ENCODE results near the gene TEKT5.
"Not testable (repeated sequence)": the region's sequence is repeated elsewhere in the genome, so short reads cannot be mapped to it uniquely, and the experiment has no call there.

TEKT5 gene

DNA sequence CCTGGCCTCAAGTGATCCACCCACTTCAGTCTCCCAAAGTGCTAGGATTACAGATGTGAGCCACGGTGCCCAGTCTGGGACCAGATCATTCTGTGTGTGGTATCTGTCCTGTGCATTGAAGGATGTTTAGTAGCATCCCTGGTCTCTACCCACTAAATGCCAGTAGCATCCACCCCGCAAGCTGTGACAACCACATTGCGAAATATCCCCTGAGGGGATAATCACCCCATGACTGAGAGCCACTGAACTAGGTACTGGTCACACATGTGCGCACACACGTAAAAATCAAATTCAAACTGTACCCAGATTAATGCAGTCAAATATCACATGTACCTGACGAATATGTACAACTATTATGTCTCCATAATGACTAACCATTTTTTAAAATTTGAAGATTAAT lies 35.8 kb downstream of the TEKT5 start:
- no peak for DNase-seq (ENCODE audit: low read depth in 3 of 3)

DNA sequence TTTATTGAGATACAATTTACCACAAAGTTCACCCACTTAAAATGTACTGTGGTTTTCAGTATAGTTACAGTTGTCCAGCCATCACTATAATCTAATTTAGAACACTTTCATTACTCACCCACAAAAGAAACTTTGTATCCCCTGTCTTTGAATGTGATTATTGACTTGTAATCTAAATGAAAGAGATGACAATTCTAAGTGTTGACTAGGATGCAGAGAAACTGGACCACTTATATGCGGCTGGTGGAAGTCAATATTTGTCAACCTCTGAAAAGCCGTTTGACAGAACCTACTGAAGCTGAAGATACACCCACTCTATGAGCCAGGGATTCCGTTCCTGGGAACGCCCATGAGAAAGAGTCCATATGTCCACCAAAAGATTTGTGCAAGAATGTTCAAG lies 36.8 kb downstream of the TEKT5 start:
- DNase-seq (ENCODE audit: low read depth in 3 of 3): no peak

GRCh38 chr16:10656618-10657017 lies 38.1 kb downstream of the TEKT5 start:
- DNase-seq (ENCODE audit: low read depth in 3 of 3): no peak

DNA sequence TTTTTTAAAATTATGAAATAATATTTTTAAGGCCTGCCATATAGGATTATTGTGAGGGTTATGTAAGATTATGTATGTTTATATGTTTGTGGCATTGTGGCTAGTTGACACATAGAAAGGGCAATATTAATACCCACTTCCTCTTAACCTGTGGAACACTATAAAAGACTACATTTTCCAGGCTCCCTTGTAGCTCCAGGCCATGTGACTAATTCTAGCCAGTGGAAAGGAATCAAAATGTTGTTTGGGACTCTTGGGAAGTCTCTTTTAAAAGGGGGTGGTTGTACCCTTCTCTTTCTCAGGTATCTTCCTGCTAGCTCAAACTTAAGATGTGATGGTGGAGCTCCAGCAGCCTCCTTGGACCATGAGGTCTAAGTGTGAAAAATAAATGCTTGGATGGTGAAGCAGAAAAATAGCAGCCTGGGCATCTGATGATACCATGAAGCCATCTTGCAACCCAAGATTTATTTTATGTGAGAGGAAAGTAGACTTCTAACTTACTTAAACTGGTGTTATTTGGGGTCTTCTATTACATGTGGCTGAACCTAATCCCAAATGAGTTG lies 39.2 kb downstream of the TEKT5 start:
- DNase-seq (ENCODE audit: low read depth in 3 of 3): no peak

GRCh38 chr16:10654592-10655414 lies 39.9 kb downstream of the TEKT5 start:
- no peak for DNase-seq (ENCODE audit: low read depth in 3 of 3)

DNA sequence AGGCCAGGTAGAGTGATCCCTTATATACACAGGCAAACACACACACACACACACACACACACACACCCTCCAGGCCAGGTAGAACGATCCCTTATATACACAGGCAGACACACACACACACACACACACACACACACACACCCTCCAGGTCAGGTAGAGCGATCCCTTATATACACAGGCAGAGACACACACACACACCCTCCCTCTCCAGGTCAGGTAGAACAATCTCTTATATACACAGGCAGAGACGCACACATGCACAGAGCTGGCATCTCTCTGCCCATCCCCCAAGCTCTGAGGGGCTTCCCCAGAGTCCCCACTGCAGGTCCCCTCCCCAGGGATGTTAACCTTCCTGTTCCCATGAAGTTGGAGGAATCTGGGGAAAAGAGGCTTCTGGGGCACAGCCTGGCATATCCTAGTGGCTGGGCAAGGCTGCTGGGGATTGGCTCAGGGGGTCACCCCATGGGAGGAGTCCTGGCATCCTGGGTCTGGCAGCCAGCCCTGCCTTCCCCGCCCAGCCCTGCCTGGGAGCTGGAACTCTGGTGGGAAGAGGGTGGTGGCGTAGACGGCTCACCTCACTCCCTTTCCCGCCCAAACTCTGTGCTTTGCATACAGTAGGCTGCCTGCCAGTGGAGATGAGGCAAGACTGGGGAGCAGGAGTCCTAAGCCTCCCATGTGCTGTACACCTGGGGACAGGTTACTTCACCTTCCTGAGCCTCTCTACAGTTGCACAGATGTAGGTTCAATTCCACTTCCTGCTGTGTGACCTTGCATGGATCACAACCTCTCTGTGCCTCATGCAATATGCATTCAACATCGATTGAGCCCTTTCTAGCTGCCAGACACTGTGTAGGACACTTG lies 41.8 kb downstream of the TEKT5 start:
- no peak for DNase-seq (ENCODE audit: low read depth in 3 of 3)

DNA sequence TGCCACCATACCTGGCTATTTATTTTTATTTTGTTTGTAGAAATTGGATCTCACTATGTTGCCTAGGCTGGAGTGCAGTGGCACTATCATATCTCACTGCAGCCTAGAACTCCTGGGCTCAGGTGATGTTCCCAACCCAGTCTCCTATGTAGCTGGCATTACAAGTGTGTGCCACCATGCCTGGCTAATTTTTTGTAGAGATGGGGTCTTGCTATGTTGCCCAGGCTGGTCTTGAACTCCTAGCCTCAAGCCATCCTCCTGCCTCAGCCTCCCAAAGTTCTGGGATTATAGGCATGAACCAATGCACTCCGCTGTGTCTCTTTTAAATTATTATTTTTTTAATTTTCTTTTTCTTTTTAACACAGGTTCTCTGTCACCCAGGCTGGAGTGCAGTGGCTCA lies 45.6 kb downstream of the TEKT5 start:
- DNase-seq (ENCODE audit: low read depth in 3 of 3): not testable (repeated sequence)

DNA sequence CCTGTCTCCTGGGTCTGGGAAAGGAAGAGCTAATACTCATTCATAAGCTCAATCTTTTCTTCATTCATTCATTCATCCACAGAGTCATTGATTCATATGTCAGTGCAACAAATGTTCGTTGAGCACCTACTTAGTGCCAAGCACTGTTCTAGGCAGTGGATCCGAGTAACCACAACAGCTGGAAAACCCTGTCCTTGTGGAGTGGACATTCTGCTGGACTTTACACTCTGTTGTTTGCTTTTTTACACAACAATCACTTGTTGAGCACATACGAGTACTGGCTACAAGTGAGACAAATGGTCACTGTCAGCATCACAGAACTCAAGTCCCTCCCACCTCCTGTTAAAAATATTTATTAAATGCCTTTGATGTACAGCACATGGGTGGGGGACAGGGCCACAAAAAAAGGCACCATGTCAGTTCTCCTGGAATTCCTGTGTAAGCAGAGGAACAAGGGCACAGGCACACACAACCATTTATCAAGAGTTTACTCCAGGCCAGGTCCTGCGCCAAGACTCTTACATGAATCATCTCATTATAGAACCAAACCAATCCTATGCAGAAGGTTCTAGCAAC lies 46.9 kb downstream of the TEKT5 start:
- no peak for DNase-seq (ENCODE audit: low read depth in 3 of 3)

DNA sequence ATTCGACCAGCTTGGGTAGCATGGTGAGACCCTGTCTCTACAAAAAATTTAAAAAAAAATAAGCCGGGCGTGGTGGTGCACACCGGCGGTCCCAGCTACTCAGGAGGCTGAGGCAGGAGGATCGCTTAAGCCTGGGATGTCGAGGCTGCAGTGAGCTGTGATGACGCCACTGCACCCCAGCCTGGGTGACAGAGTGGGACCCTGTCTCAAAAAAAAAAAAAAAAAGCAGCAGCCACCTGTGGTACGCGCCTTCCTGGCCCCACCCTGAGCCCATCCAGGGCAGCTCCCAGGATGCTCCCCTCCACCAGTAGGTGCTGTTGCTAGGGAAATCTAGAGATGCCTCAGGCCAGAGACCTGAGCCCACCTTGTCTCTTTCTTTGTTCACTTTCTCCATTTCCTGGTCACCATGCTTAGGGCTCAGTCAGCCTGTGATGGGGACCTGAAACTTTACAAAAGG lies 47.4 kb downstream of the TEKT5 start:
- no peak for DNase-seq (ENCODE audit: low read depth in 3 of 3)

GRCh38 chr16:10646581-10647263 lies 48.0 kb downstream of the TEKT5 start:
- no peak for DNase-seq (ENCODE audit: low read depth in 3 of 3)

GRCh38 chr16:10646228-10646580 lies 48.5 kb downstream of the TEKT5 start:
- no peak for DNase-seq (ENCODE audit: low read depth in 3 of 3)

GRCh38 chr16:10644092-10644491 lies 50.6 kb downstream of the TEKT5 start:
- DNase-seq (ENCODE audit: low read depth in 3 of 3): no peak

DNA sequence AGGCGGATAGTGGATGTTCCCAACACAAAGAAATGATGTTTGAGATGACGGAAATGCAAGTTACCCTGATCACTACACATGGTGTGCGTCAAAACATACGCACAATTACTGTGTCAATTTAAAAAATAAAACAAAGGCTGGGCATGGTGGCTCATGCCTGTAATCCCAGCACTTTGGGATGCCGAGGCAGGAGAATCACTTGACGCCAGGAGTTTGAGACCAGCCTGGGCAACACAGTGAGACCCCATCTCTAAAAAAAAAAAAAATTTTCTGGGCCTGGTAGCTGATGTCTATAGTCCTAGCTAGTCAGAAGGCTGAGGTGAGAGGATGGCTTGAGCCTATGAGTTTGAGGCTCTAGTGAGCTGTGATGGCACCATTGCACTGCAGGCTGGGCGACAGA lies 51.8 kb downstream of the TEKT5 start:
- no peak for DNase-seq (ENCODE audit: low read depth in 3 of 3)

DNA sequence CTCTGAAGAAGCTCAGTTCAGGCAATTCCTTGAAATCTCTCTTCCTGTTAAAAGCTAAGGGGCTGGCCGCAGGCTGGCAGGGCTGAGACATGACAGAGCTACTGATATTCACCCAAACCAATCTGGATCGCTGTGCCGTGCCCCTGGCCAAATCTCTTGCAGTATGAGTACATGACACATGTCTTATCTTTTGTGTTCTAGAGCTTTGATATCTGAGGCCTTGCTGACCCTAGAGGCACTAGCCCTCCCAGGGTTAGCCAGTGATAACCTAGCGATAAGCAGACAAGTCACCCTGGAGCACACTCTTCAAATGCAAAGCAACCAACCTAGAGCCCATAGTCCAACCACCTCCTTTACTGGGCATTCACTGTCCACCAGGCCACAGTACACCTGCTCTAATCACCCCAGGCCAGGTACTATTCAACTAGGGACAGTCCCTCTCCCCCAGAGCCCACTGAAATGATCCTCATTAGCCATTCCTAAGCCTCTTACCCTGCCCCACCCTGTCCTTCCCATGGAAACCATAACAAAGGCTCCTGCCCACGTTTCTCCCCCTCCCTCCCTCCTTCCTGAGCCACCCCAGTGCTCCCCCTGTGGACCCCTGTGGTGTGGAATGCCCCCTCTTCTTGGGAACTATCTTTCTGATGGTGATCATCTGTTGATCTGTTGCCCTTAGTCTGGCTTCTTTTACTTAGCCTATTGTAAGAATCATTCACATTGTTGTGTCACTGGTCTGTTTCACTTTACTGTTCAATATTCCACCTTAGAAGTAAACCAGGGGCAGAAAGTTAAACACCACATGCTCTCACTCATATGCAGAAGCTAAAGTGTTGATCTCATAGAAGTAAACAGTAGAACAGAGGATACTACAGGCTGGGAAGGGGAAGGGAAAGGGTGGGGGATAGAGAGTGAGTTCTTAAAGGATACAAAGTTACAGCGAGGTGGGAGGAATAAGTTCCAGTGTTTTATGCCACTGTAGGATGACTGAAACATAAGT lies 52.5 kb downstream of the TEKT5 start:
- no peak for DNase-seq (ENCODE audit: low read depth in 3 of 3)

- DNase-seq (ENCODE audit: low read depth in 3 of 3): no peak
Observed at GRCh38 chr16:10641555-10641952, 53.2 kb downstream of the TEKT5 start.

- no peak for DNase-seq (ENCODE audit: low read depth in 3 of 3)
Observed at GRCh38 chr16:10640934-10641333, 53.8 kb downstream of the TEKT5 start.

- no peak for DNase-seq (ENCODE audit: low read depth in 3 of 3)
Observed at GRCh38 chr16:10638101-10638500, 56.6 kb downstream of the TEKT5 start.

GRCh38 chr16:10637337-10638037 lies 57.2 kb downstream of the TEKT5 start:
- DNase-seq (ENCODE audit: low read depth in 3 of 3): no peak

DNA sequence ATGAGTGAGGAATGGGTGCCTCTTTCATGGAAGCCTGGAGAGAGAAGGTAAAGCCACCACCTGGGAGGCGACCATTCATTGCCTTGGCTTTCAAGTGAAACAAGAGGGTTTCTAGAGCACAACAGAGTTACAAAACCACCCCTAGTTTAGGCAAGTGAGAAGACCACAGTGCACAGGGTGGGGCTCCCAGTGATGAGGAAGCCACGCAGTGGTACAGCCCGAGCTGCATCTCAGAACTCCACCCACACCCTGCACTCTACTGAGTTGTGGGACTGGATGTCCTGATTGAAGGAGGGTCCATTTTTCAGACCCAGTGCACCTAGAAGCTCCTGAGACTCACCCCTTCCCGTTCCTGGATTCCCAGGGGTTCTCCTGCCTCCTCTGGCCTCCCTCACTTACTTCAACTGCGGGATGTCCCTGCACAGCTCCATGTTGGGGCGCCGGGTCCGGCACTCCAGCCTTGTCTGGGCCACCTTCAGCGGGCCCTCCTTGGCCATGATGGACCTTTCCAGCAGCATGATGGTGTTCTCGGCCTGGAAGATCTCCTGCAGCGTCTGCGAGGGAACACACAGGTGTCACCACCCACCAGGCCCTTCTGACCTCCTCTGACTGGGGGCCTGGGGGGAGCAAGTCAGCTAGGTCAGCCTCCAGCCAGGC lies 59.2 kb downstream of the TEKT5 start:
- DNase-seq (ENCODE audit: low read depth in 3 of 3): no peak
